Measurements from ENCODE around the gene TERB1.

Gene TERB1

GRCh38 chr16:66801320-66802105 lies at the start of gene TERB1:
TSS of gene TERB1 (minus strand) at chr16:66801584. CDS start at chr16:66796798, 4,786 bp downstream.
- DNase-seq = no peak

DNA sequence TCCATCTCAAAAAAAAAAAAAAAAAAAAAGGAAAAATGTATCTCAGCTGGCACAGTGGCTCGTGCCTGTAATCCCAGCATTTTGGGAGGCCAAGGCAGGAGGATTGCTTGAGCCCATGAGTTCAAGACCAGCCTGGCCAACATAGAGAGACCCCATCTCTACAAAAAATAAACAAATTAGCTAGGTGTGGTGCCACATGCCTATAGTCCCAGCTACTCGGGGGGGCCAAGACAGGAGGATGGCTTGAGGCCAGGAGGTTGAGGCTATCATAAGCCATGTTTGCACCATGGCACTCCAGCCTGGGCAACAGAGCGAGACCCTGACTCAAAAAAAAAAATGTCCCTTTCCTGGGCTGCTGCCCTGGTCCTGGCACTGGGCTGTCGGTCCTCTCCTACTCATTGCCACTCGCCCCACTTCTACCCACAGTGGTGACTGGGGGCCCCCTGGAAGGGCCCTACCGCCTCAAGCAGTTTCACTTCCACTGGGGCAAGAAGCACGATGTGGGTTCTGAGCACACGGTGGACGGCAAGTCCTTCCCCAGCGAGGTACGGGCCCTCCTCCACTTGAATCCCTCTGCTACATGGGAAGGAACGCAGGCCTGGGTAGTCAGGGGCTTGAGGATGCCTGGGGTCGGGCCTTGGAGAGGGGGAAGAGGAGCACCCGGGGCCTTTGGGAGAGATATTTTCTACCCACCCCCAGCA lies 48.9 kb upstream of the TERB1 start:
- peak in 1 of 56 donors; percentile 6 for DNase-seq

- no peak for DNase-seq
Measured at GRCh38 chr16:66849549-66849948, 48.2 kb upstream of the TERB1 start.

GRCh38 chr16:66849021-66849420 lies 47.6 kb upstream of the TERB1 start:
- no peak for DNase-seq

DNA sequence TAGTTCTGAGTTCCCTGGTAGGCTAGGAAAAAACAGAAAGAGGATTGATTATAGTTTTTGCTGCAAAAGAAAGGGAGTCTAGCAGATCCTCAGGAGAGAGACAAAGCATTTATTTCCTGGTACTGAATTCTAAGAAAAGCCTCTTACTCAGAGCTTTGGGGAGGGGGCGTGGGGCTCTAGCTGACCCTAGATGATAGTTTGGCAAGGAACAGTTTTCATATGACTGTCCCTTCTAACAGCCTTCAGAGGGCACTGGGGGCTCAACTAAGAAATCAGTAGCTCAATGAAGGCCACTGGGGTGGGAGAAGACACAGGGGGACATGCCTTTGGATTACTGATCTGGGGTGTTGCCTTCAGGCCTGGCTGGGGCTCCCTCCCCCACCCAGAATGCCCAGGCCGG lies 46.8 kb upstream of the TERB1 start:
- DNase-seq = no peak

DNA sequence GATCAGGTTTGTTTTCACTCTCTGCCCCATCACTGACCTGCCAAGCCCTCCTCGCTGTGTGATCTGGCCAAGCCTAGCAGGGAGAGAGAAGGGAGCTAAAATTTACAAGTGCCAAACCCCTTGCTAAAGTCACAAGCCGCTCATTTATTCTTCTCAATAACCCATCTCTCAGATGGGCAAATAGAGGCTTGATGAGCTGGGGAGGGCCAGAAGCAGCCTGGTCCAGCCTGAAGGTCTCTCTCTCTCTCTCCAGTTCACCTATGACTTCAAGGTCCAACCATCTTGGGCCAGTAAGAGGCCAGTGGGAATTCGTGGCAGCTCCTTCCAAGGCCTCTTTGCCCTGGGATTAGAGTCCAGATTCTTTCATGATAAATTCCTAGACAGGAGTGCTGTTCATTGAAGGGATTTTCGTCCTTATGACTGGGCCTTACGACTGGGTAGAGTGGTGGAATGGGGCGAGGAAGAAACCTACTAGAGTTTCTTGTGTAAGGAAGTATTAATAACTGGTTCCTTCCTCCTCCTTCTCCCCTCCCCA lies 46.2 kb upstream of the TERB1 start:
- no peak for DNase-seq

DNA sequence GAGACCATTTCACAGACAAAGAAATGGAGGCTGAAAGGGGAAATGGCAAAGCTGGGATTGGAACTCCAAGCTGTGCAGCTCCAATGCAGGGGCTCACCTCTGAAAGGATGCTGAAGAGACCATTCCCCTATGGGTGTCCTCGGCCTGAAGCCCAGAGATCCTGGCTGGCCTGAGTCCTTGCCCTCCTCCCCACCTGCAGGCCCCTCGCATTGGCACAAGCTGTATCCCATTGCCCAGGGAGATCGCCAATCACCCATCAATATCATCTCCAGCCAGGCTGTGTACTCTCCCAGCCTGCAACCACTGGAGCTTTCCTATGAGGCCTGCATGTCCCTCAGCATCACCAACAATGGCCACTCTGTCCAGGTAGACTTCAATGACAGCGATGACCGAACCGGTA lies 45.4 kb upstream of the TERB1 start:
- DNase-seq = no peak

- no peak for DNase-seq
Measured at GRCh38 chr16:66846266-66846665, 44.9 kb upstream of the TERB1 start.

DNA sequence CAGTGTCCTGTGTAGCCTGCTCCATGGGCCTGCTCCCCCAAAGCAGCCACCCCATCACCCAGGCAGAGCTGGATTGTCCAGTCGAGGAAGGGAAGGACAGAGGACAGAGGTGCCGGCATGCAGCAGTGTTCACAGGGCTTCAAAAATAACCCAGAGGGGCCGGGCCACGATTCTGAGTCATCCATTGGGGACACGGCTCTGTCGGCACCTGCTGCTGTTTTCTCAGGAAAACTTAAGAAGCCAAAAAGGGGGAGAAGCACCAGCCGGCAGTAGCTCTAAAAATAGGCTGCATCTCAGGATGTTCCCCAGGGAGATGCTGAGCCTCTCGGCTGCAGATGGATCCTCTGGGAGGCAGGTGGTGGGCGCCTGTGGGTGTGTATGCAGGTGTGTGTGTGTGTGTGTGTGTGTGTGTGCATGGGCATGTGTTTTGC lies 44.4 kb upstream of the TERB1 start:
- peak in 19 of 56 donors; percentile 9 to 65 (median 32) for DNase-seq

- DNase-seq = no peak
Measured at GRCh38 chr16:66845080-66845410, 43.7 kb upstream of the TERB1 start.

GRCh38 chr16:66844342-66845079 lies 43.1 kb upstream of the TERB1 start, which contains the start of gene CA7:
TSS of gene CA7 (plus strand) at chr16:66844414. CDS start at chr16:66844488, 74 bp downstream.
- peak in 1 of 56 donors; percentile 15 for DNase-seq

DNA sequence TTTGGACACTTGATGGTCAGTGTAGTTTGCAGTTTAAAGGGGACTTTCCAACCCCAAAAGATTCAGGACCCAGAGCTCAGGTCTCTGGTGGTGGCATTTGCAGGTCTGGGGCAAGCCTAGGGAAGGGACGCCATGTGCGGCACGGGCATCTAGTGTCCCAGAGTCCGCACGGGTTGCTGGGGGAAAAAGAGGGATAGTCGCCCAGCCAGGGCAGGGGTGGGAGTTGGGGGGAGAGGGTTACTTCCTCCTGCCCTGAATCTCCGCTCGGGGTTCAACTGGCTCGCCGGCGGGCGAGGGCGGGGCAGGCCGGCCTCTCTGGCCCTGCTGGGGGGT lies 42.6 kb upstream of the TERB1 start:
- no peak for DNase-seq

- DNase-seq = no peak
Measured at GRCh38 chr16:66843191-66843590, 41.8 kb upstream of the TERB1 start.

DNA sequence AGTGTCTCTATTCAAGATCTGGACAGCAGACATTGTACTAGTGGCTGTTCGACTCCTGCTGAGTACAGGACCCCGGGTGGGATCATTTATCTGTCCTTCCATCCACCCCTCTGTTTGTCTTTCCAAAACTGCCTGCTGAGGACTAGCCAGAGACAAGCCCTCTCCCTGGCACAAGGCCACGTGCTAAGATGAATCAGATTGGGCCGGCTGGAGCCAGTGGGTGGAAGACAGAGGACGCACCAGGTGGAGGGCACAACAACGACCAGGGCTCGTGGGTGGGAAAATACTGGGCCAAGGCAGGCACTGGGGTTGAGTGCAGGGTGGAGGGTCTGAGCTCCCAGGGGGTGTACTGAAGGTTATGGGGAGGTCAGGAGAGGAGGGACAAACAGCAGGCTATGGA lies 41.4 kb upstream of the TERB1 start:
- DNase-seq = peak in 2 of 56 donors; percentile 2 to 10

- DNase-seq = no peak
Measured at GRCh38 chr16:66841366-66841765, 40.0 kb upstream of the TERB1 start.

DNA sequence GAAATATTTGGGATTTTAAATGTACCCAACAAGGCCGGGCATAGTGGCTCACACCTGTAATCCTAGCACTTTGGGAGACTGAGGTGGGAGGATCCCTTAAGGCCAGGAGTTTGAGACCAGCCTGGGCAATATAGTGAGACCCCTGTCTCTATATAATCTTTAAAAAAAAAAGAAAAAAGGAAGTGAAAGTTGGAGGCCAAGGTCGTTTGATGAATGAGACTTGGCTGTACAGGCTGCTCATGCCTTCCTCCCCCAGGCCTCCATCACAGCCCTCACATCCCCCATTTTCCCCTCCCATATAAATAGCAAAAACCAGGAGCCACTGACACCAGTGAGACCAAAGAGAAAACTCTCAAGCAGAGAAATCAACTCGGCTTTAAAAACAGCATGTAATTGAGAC lies 39.5 kb upstream of the TERB1 start:
- no peak for DNase-seq

GRCh38 chr16:66834746-66835145 lies 33.4 kb upstream of the TERB1 start:
- no peak for DNase-seq

- no peak for DNase-seq
Measured at GRCh38 chr16:66832661-66833305, 31.4 kb upstream of the TERB1 start.

DNA sequence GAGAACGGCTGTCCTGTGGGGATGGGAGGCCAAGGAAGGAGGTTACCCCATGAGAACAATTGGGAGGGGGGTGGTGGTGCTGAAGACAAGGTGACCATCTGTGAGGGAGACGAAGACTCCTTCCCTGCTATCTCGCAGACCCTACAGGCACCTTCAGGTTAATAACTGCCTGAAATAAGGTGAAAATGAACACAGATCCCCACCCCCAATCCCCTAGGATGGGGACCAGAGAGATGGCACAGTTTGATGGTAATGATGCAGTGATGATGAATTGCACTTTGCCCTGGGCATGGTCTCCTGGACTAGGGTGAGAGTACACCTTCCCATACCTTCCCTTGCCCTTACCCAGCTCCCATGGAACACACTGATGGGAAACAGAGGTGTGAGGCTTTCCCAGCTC lies 30.8 kb upstream of the TERB1 start:
- DNase-seq = no peak

- peak in 52 of 56 donors; percentile 12 to 90 (median 66) for DNase-seq
Measured at GRCh38 chr16:66830422-66831404, 29.3 kb upstream of the TERB1 start, which contains the start of gene NAE1. TSS of gene NAE1 (minus strand) at chr16:66830976. CDS start at chr16:66830899, 77 bp downstream.

All from amygdala (tissue), 56 donors.